Astrocyte (in vitro differentiated cells and primary cell): ENCODE data around the gene COL24A1. TPM values are rescaled to one million over a fixed set of nuclear protein-coding genes. Genes with fewer than 3 reads are reported as not detected.

Experiments used
- DNase-seq: peaks from one replicate; pipeline ENCODE4 v3.0.0-alpha.2; 2010; ENCODE audit warnings: low read depth
- FAIRE-seq: peaks from 2 replicates; lab custom pipeline; 2011; peaks lifted over from hg19 to GRCh38; lab: Jason Lieb, UNC
- H2AFZ ChIP-seq: 2 replicates; pipeline ENCODE4 v1.6.0; 2012; ENCODE audit warnings: low read depth, low read length, inconsistent platforms
- H3K27ac ChIP-seq: 2 replicates; pipeline ENCODE4 v1.5.1; 2011; ENCODE audit warnings: low read depth, low read length, inconsistent platforms
- H3K27me3 ChIP-seq: 2 replicates; pipeline ENCODE4 v1.6.0; 2011; ENCODE audit warnings: low read length, inconsistent platforms; ENCODE audit not compliant: insufficient read depth
- H3K36me3 ChIP-seq: 2 replicates; pipeline ENCODE4 v1.5.1; 2011; ENCODE audit warnings: low read length, inconsistent platforms; ENCODE audit not compliant: insufficient read depth
- H3K4me1 ChIP-seq: 2 replicates; pipeline ENCODE4 v1.5.1; 2011; ENCODE audit warnings: low read length, inconsistent platforms; ENCODE audit not compliant: insufficient read depth
- H3K4me2 ChIP-seq: 2 replicates; pipeline ENCODE4 v1.6.0; 2012; ENCODE audit warnings: low read length, inconsistent platforms
- H3K4me3 ChIP-seq: 2 replicates; pipeline ENCODE4 v1.5.1; 2011; ENCODE audit warnings: low read depth, mild to moderate bottlenecking, low read length, inconsistent platforms; ENCODE audit not compliant: insufficient read depth
- H3K79me2 ChIP-seq: 2 replicates; pipeline ENCODE4 v1.6.0; 2012; ENCODE audit warnings: mild to moderate bottlenecking, low read length, inconsistent platforms; ENCODE audit not compliant: insufficient read depth
- H3K9ac ChIP-seq: 2 replicates; pipeline ENCODE4 v1.6.0; 2012; ENCODE audit warnings: mild to moderate bottlenecking, low read length, inconsistent platforms
- H3K9me3 ChIP-seq: 2 replicates; pipeline ENCODE4 v1.5.1; 2012; ENCODE audit warnings: low read depth, mild to moderate bottlenecking, low read length, inconsistent platforms; ENCODE audit not compliant: insufficient read depth
- H4K20me1 ChIP-seq: 2 replicates; pipeline ENCODE4 v1.6.0; 2012; ENCODE audit warnings: low read length, inconsistent platforms; ENCODE audit not compliant: insufficient read depth
- H3K27ac Mint-ChIP-seq: one replicate; pipeline ENCODE4 v1.8.0; 2021; ENCODE audit warnings: mild to moderate bottlenecking, mixed read lengths; ENCODE audit not compliant: unreplicated experiment
- H3K27me3 Mint-ChIP-seq: one replicate; pipeline ENCODE4 v1.8.0; 2021; ENCODE audit warnings: low read depth, mixed read lengths; ENCODE audit not compliant: unreplicated experiment
- H3K36me3 Mint-ChIP-seq: one replicate; pipeline ENCODE4 v1.8.0; 2021; ENCODE audit warnings: low read depth, mixed read lengths; ENCODE audit not compliant: unreplicated experiment
- H3K4me1 Mint-ChIP-seq: one replicate; pipeline ENCODE4 v1.8.0; 2021; ENCODE audit warnings: low read depth, mixed read lengths; ENCODE audit not compliant: unreplicated experiment
- H3K4me3 Mint-ChIP-seq: one replicate; pipeline ENCODE4 v1.8.0; 2021; ENCODE audit warnings: mild to moderate bottlenecking, moderate library complexity, mixed read lengths; ENCODE audit not compliant: unreplicated experiment
- H3K9me3 Mint-ChIP-seq: one replicate; pipeline ENCODE4 v1.8.0; 2021; ENCODE audit warnings: mild to moderate bottlenecking, mixed read lengths; ENCODE audit not compliant: unreplicated experiment
- CTCF ChIP-seq: IDR thresholded peaks from 2 replicates; pipeline ENCODE4 v1.5.1; 2011; ENCODE audit warnings: low read depth, mild to moderate bottlenecking, inconsistent platforms, low read length, moderate library complexity; ENCODE audit not compliant: insufficient read depth
- EZH2 ChIP-seq: IDR thresholded peaks from 2 replicates; pipeline ENCODE4 v1.6.1; 2012; ENCODE audit warnings: mild to moderate bottlenecking, low read length, inconsistent platforms; ENCODE audit not compliant: insufficient read depth
- total RNA-seq: library from RNA; stranded (reverse); gene quantifications from 2 replicates; pipeline ENCODE4 v1.2.1, GENCODE V29; 2021

The COL24A1 gene
- total RNA-seq, 1 donor from 2014 or later, result 5.6 TPM

GRCh38 chr1:86104606-86105532, 51.7 kb downstream of the COL24A1 start:
- H3K36me3 Mint-ChIP-seq, result peaks cover 9% of the 10 kb centered on the region
- Histone ChIP-seq H3K79me2 (no peaks in the 10 kb centered on the region), H3K36me3 (no peaks in the 10 kb centered on the region), H3K4me1 (peaks cover 2% of the 10 kb centered on the region), H3K9me3 (no peaks in the 10 kb centered on the region), H4K20me1 (no peaks in the 10 kb centered on the region), H3K4me2 (no peak overlapping the region), H3K4me3 (no peak overlapping the region), H2AFZ (no peak overlapping the region), H3K9ac (no peak overlapping the region), H3K27me3 (no peaks in the 10 kb centered on the region), H3K27ac (no peak overlapping the region)
- H3K4me3 Mint-ChIP-seq, result no peak overlapping the region
- no peaks in the 10 kb centered on the region for H3K27me3 Mint-ChIP-seq
- H3K9me3 Mint-ChIP-seq, result peaks cover 12% of the 10 kb centered on the region
- no peak for FAIRE-seq
- no peak for DNase-seq
- peaks cover 1% of the 10 kb centered on the region for H3K4me1 Mint-ChIP-seq
- no peak overlapping the region for H3K27ac Mint-ChIP-seq
- TF ChIP-seq CTCF (no peak), EZH2 (no peak)

DNA sequence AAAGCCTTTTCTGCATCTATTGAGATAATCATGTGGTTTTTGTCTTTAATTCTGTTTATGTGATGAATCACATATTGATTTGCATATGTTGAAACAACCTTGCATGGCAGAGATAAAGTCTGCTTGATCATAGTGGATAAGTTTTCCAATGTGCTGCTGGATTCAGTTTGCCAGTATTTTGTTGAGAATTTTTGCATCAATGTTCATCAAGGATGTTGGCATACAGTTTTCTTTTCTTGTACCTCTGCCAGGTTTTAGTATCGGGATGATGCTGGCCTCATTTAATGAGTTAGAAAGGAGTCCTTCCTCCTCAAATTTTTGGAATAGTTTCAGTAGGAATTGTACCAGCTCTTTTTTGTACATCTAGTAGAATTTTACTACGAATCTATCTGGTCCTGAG, 55.0 kb downstream of the COL24A1 start:
- peak; percentile 14 for DNase-seq
- Histone ChIP-seq H4K20me1 (no peaks in the 10 kb centered on the region), H3K9me3 (no peaks in the 10 kb centered on the region), H2AFZ (no peak overlapping the region), H3K4me2 (no peak overlapping the region), H3K27me3 (no peaks in the 10 kb centered on the region), H3K79me2 (no peaks in the 10 kb centered on the region), H3K9ac (no peak overlapping the region), H3K4me3 (no peak overlapping the region), H3K27ac (no peak overlapping the region), H3K36me3 (no peaks in the 10 kb centered on the region), H3K4me1 (peaks cover 2% of the 10 kb centered on the region)
- no peak overlapping the region for H3K4me3 Mint-ChIP-seq
- H3K27me3 Mint-ChIP-seq, result no peaks in the 10 kb centered on the region
- FAIRE-seq, result no peak
- peaks cover 1% of the 10 kb centered on the region for H3K4me1 Mint-ChIP-seq
- TF ChIP-seq EZH2 (no peak), CTCF (no peak)
- H3K36me3 Mint-ChIP-seq, result peaks cover 9% of the 10 kb centered on the region
- H3K9me3 Mint-ChIP-seq, result peaks cover 12% of the 10 kb centered on the region
- H3K27ac Mint-ChIP-seq, result no peak overlapping the region

DNA sequence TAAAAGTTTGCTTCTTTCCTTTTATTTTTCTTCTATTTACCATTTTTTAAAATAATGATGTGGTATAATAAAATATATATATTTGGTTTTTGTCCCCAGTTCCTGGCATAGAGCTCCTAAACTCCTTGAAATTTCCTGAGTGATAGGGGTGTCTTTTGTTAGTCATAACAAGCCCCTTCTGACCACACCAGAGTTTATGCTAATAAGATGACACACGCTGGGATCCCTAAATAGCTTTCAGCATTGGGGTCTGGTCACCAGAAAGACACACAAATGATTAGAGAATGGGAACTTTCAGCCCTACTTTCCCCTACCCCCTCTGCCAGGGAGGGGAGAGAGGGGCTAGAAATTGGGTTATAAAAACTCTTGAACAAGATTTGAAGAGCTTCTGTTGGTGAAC, 56.2 kb downstream of the COL24A1 start:
- H3K4me3 Mint-ChIP-seq, result no peak overlapping the region
- no peak overlapping the region for H3K9ac ChIP-seq
- no peak overlapping the region for H3K4me2 ChIP-seq
- H3K9me3 ChIP-seq, result no peaks in the 10 kb centered on the region
- H2AFZ ChIP-seq, result no peak overlapping the region
- peaks cover 12% of the 10 kb centered on the region for H3K9me3 Mint-ChIP-seq
- H3K4me3 ChIP-seq, result no peak overlapping the region
- H3K79me2 ChIP-seq, result no peaks in the 10 kb centered on the region
- peaks cover 2% of the 10 kb centered on the region for H3K4me1 ChIP-seq
- H3K36me3 ChIP-seq, result no peaks in the 10 kb centered on the region
- peaks cover 1% of the 10 kb centered on the region for H3K4me1 Mint-ChIP-seq
- H3K27ac ChIP-seq, result no peak overlapping the region
- FAIRE-seq, result no peak
- H3K27me3 Mint-ChIP-seq, result no peaks in the 10 kb centered on the region
- TF ChIP-seq CTCF (no peak), EZH2 (no peak)
- H4K20me1 ChIP-seq, result no peaks in the 10 kb centered on the region
- H3K27me3 ChIP-seq, result no peaks in the 10 kb centered on the region
- H3K27ac Mint-ChIP-seq, result no peak overlapping the region
- peaks cover 5% of the 10 kb centered on the region for H3K36me3 Mint-ChIP-seq
- DNase-seq, result no peak
